PFSK-1 (cell line): ENCODE data around the gene CALHM4.

Source experiments
- FOXP2 ChIP-seq: optimal IDR thresholded peaks from 2 replicates; pipeline ENCODE3; 2011; ENCODE audit warnings: borderline replicate concordance, control low read depth, inconsistent platforms; ENCODE audit not compliant: insufficient read depth; ENCODE audit errors: extremely low read length, extremely low read depth
- POLR2AphosphoS5 ChIP-seq: IDR thresholded peaks from 2 replicates; pipeline ENCODE4 v1.6.1; 2012; ENCODE audit warnings: low read depth, mild to moderate bottlenecking, control low read depth, low read length, moderate library complexity
- REST ChIP-seq, 2 experiments: IDR thresholded peaks; 2 replicates each; pipeline versions ENCODE4 v1.6.1 to v1.8.0; 2011 to 2012; ENCODE audit warnings: low read depth in 2 of 2, low read length in 2 of 2, control low read depth in 1 of 2, inconsistent platforms in 1 of 2, mild to moderate bottlenecking in 1 of 2, moderate library complexity in 1 of 2; ENCODE audit not compliant: insufficient read depth in 1 of 2
- SIN3A ChIP-seq: IDR thresholded peaks from 2 replicates; pipeline ENCODE4 v1.6.1; 2012; ENCODE audit warnings: mild to moderate bottlenecking, low read length, moderate library complexity, borderline replicate concordance; ENCODE audit not compliant: insufficient read depth
- TAF1 ChIP-seq: IDR thresholded peaks from 2 replicates; pipeline ENCODE4 v1.6.1; 2012; ENCODE audit warnings: low read length, control low read depth, borderline replicate concordance; ENCODE audit not compliant: insufficient read depth

- TF ChIP-seq TAF1 = no peak
- TF ChIP-seq REST (IDR thresholded peaks at IDR 0.05; ENCODE audit: insufficient read depth in 1 of 2, low read depth in 2 of 2, low read length in 2 of 2) = no peak
- TF ChIP-seq POLR2AphosphoS5 = no peak
- TF ChIP-seq SIN3A = no peak
- no peak for TF ChIP-seq FOXP2
Observed at GRCh38 chr6:116605935-116606334, 52.4 kb downstream of the CALHM4 start.
